ENCODE measurements around the gene UBE2G1.

The UBE2G1 gene

DNA sequence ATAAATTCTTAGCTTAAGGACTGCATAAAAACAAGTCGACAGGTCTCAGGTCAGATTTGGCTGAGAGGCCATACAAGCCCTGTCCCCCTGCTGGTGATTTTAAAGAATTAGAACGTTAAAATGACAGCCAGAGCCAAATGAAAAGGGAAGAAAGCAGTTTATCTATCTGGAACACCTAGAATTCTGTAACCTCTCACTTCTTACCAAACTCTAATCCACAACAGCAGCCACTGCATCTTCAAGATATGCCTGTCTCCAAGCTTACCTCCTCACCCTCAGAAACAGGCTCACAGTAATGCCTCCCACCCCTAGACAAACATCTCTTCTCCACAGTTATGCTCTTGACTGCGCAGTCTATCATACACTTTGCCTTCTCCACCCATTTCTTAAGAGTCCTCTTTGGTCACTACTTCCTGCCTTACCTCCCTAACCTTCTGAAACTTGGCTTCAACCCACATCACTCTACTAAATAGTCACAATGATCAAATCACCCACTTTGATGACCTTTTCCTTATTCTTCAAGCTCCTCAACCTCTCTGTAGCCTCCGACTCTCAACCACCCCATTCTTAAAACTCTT lies 116.9 kb downstream of the UBE2G1 start:
- no peak for DNase-seq (ENCODE audit: low read depth in 1 of 2, low spot score in 1 of 2)

DNA sequence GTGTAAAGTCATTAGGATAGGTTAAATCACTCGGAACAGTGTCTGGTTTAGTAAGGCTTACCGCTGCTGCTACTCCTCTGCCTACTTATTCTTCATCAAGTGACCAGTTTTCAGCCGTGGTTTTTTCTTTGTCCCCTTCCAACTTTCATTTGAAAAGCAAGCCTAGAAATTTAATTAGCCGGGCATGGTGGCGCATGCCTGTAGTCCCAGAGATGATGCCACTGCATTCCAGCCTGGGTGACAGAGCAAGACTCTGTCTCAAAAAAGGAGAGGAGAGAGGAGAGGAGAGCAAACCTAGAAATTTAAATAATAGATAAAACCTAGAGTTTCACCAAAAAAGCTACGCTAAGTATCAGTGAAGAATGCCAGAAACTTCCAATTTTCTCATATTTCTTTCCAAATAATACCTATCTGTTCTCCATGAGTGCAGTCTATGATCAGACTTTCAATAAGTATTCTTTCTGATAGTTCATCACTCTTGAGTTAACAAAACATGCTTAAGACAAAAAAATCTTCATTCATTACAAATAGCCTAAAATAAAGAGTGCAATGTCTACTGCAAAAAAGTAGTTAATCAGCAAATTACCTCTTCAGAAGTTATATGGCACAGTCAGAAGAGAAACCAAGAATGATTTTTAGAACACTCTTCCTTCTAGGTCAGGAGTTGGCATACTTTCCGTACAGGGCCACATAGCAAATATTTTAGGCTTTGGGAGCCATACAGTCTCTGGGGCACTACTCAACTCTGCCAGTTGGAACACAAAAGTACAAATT lies 117.8 kb downstream of the UBE2G1 start:
- DNase-seq (ENCODE audit: low read depth in 1 of 2, low spot score in 1 of 2) = no peak

DNA sequence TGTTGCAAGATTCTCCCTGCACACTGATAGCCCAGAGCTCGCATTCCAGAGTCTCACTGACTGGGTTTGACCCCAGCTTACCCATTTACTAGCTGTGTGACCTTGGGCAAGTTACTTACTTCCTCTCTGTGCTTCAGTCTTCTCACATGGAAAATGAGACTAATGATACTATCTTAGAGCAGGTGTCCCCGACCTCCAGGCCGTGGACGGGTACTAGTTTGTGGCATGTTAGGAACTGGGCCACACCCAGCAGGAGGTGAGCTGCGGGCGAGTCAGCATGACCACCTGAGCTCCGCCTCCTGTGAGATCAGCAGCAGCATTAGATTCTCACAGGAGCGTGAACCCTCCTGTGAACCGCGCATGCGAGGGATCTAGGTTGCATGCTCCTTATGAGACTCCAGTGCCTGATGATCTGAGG lies 118.5 kb downstream of the UBE2G1 start:
- DNase-seq (ENCODE audit: low read depth in 1 of 2, low spot score in 1 of 2) = no peak

DNA sequence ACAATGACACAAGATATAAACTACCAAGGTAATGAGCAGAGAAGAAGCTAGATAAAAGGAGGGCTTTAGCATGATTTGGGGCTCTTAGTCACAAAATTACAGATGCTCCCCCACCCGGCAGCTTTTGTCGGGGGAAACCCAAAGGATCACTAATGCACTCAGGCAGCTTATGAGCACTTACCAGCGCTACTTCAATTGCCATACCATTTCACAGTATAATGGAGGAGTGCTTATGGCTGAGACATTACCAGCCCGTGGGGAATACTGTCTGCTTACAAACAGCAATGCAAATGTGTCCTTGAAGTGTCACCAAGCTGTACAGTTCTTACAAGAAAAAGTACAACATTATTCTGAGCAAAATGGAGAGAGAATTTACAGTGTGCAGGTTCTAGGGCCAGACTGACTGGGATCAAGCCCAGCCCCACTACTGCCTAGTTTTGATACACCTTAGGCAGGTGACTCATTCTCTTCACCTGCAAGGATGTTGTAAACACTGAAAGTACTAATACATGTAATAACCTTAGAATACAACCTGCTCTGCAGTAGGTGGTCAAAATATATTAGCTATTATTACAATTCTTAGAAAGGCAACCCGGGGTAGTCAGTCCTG lies 119.0 kb downstream of the UBE2G1 start:
- no peak for DNase-seq (ENCODE audit: low read depth in 1 of 2, low spot score in 1 of 2)

DNA sequence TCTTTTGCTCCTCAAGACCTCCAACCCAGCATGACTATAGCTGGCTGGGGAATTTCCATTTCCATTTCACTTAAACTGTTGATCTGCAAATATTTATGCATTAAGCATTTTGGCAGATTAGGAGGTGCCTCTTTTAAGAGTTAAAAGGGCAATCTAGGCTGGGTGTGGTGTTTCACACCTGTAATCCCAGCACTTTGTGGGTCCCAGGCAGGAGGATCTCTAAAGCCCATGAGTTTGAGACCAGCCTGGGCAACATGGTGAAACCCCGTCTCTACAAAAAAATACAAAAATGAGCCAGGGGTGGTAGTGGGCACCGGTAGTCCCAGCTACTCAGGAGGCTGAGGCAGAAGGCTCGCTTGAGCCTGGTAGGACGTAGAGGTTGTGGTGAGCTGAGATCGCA lies 119.8 kb downstream of the UBE2G1 start:
- DNase-seq (ENCODE audit: low read depth in 1 of 2, low spot score in 1 of 2) = no peak

DNA sequence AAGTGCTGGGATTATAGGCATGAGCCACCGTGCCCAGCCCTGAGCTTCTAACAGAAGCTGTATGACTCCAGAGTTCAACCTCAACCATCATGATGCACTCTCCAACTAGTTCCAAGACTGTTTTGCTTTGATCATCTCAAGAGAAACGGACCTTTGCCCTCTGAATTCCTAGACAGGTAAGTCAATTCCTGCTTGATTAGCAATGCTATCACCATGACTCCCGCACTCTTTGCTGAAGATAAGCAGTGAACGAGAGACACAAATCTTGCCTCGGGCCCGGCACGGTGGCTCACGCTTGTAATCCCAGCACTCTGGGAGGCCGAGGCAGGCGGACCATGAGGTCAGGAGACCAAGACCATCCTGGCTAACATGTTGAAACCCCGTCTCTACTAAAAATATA lies 124.9 kb downstream of the UBE2G1 start:
- no peak for DNase-seq (ENCODE audit: low read depth in 1 of 2, low spot score in 1 of 2)

DNA sequence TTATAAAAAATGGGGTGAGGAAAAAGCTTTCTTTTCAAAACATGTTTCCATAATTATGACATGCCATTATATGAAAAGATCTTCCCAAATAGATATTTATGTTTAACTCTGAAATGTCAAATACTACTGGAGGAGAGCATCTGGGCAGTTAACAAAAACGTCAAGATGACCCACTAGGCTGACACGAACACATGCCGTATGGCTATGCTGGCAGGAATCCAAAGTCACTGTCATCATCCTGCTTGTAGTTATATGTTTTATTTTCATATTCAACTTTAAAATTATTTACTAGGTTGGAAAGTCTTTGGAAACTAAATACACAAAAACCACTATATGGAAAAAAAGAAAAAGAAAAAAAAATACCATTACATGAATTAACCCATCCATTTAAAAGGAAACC lies 130.0 kb downstream of the UBE2G1 start:
- no peak for DNase-seq (ENCODE audit: low read depth in 1 of 2, low spot score in 1 of 2)

DNA sequence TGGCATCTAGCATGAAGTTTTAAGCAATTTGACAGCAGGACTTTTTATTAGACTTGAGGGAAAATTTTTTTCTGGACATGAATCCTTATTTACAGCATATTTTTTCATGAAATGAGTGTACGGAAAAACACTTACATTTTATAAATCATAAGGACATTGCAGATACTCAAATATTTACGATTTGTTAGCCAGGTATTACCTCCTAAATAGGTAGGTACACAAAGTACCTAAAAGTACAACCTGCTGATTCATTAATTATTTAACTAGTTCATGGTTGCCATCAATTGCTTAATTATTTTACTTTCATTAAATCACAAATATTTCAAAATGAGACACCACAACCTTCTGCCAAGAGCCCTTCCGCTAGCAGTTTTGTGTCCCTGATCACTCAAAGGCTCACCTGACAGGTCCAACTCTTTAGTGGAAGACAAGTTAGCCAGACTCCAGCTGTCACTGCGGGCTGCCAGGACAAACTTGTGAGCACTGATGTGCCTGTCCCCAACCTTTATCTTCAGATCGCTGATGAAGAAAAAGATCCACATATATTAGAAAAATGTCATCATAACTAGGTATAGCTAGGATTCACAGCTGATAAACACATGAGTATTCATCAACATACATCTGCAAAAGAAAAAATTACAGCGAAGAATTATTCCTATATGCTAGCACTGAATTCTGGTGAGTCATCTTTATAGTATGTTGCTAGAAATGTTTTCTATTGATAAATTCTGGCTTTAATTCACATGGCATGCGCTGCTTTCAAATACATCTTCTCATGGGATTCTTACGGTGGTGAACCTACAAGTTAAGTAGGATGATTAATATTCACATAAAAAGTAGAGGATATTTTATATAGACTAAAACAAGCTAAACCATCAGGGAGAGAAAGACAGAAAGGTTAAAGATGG lies 130.8 kb downstream of the UBE2G1 start:
- DNase-seq (ENCODE audit: low read depth in 1 of 2, low spot score in 1 of 2) = no peak

DNA sequence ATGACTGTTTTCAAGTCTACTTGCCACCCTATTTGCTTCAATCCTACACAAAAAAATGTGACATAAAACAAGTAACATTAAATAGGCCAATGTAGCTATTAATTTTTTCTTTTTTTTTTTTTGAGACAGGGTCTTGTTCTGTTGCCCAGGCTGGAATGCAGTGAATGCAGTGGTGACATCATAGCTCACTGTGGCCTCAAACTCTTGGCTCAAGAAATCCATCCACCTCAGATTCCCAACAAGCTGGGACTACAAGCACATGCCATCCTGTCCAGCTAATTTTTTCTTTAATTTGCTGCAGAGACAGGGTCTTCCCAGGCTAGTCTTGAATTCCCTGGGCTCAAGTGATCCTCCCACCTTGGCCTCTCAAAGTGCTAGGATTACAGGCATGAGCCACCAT lies 132.1 kb downstream of the UBE2G1 start:
- DNase-seq (ENCODE audit: low read depth in 1 of 2, low spot score in 1 of 2) = no peak

DNA sequence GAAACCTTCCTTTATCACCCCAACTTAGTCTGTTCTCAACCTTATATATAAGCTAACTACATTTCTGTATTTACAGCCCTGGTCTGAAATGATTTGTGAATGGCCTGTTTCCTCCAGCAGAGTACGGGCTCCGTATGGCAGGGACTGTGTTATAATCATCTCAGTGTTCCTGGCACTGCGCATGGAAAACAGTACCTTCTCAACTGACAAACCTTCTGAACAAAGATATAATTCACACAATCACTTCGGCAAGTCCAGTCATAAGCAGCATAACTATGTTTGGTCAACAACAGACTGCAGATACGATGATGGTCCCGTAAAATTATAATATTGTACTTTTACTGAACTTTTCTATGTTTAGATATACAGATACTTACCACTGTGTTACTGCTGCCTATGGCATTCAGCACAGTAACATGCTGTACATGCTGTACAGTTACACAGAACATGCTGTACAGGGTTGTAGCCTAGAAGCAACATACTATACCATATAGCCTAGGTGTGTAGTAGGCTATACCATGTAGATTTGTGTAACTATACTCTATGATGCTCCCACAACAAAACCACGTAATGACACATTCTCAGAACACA lies 132.7 kb downstream of the UBE2G1 start:
- no peak for DNase-seq (ENCODE audit: low read depth in 1 of 2, low spot score in 1 of 2)

DNA sequence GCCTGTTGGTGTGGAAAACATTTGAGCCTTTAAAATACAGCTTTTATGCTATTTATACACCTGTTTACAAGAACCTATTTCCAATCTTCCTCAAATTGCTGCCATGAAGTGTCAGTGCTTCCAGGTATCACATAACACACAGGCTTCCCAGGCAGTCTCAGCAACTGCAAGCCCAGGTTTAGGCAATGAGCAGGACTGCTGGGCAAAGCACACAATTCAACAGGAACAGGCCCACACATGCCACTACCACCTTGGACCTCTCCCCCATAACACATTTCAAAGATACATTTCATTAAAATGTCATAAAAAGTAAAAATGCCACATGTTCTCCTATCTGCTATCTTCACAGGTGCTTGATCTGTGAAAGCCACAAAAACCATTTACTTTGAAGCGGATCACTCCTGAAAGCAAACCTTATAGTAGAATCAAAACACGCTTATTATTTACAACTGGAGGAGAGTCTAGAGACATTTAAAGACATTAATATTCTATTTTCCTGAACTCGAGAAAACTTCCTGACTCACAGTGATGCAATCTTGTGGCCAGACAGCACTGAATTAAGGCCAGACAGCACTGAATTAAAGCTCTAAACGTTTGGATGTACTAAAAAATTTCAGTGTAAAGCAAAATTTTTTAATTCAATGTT lies 134.2 kb downstream of the UBE2G1 start:
- DNase-seq (ENCODE audit: low read depth in 1 of 2, low spot score in 1 of 2) = no peak

DNA sequence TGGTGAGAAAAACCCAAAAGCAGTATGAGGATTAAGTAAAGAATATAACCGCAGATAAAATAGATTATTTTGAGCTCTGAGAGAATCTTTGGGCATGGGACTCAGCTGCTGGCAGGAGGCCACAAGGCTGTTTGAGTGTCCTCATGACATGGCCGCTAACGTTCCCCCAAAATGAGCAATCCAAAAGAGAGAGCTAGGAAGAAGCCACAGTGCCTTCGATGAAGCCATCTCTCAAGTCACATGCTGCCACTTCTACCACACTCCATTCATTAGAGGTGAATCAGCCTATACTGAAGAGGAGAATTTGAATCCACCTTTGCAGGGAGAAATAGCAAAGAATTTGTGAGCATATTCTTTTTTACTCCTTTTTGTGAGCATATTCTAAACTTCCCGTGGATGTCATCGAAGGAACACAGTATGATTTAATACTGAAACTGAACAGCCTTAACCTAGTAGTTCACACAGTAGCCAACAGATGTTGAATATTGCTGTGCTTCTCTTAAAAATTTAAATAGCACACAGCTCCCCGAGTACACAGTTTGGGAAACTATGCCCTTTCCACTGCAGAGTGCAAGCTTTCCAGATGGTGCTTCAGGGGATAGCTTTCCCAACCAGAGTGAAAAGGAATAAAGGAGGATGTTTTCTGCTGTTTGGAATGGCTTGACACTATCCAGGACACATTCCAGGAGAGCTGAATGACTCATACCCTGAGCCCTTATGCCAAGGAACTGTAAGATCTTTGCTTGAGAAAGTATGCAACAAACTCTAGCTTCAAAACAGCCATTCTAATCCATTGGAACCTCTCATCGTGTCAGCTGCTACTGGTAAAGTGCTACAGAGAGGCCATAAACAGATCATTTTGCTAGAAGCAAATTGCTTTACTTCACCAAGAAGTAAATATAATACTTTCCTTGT lies 136.6 kb downstream of the UBE2G1 start:
- DNase-seq (ENCODE audit: low read depth in 1 of 2, low spot score in 1 of 2) = no peak

DNA sequence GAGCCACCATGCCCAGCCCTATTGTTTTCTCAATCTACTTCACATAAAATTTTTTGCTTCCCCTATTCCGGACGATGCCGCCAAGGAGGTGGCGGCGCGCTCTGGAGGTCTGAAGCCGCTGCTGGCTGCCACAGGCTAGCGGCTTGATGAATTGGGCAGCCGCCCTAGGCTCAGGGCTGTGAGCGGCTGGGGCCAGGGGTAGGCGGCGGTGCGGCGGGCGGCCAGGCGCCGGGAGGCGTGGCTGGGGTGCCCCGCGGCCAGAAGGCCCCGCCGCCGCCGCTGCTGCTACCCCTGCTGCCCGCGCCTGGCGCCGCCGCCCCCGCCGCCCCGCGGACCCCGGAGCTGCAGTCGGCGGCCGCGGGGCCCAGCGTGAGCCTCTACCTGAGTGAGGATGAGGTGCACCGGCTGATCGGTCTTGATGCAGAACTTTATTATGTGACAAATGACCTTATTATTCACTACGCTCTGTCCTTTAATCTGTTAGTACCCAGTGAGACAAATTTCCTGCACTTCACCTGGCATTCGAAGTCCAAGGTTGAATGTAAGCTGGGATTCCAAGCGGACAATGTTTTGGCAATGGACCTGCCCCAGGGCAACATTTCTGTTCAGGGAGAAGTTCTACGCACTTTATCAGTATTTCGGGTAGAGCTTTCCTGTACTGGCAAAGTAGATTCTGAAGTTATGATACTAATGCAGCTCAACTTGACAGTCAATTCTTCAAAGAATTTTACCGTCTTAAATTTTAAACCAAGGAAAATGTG lies 144.4 kb downstream of the UBE2G1 start:
- DNase-seq (ENCODE audit: low read depth in 1 of 2, low spot score in 1 of 2) = no peak

DNA sequence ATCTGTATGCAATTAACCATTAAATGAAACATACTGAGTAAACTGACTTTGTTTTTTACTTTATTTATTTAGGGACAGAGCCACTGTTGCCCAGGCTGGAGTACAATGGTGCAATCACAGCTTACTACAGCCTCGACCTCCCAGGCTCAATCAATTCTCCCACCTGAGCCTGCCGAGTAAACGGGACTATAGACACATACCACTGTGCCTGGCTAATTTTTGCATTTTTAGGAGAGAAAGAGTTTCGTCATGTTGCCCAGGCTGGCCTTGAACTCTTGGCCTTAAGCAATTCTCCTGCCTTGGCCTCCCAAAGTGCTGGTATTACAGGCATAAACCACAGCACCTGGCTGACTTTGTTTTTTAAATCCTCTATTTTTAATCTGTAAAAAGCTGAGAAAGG lies 145.3 kb downstream of the UBE2G1 start:
- no peak for DNase-seq (ENCODE audit: low read depth in 1 of 2, low spot score in 1 of 2)

DNA sequence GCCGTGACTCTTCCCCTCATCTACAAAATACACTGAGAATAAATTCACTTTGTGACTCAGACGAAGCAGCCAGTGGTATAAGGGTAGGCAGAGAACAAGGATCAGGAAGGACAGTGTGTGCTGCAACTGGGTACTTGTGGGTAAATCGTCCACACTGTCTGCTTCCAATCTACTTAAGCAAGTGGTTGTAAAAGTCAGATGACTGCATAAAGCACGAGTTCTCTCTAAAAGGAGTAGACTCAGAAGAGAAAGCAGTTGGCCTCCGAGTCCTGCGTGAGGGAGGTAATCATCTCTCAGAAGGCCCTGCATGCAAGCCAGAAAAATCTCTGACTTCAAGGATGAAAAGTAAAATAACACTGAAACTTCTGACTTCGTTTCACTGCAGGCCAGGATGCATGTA lies 145.8 kb downstream of the UBE2G1 start:
- DNase-seq (ENCODE audit: low read depth in 1 of 2, low spot score in 1 of 2) = no peak
